DND-41 (cell line): ENCODE measurements around the gene CLRN2.
A peak's percentile ranks its signal among the peaks of the same experiment; 100 is the strongest.

Source experiments
- EZH2 ChIP-seq: IDR thresholded peaks from 3 replicates; pipeline ENCODE4 v1.6.1; 2012; ENCODE audit warnings: borderline replicate concordance, low read depth, mild to moderate bottlenecking, moderate library complexity, low read length, inconsistent platforms; ENCODE audit not compliant: severe bottlenecking
- TF ChIP-seq, protein P1 (sequence below): IDR thresholded peaks from 2 replicates; pipeline ENCODE4 v1.5.1; 2012; ENCODE audit warnings: borderline replicate concordance, low read length, moderate library complexity, mild to moderate bottlenecking; ENCODE audit not compliant: poor library complexity, severe bottlenecking; ENCODE audit errors: extremely low read depth

- TF ChIP-seq, protein P1, sequence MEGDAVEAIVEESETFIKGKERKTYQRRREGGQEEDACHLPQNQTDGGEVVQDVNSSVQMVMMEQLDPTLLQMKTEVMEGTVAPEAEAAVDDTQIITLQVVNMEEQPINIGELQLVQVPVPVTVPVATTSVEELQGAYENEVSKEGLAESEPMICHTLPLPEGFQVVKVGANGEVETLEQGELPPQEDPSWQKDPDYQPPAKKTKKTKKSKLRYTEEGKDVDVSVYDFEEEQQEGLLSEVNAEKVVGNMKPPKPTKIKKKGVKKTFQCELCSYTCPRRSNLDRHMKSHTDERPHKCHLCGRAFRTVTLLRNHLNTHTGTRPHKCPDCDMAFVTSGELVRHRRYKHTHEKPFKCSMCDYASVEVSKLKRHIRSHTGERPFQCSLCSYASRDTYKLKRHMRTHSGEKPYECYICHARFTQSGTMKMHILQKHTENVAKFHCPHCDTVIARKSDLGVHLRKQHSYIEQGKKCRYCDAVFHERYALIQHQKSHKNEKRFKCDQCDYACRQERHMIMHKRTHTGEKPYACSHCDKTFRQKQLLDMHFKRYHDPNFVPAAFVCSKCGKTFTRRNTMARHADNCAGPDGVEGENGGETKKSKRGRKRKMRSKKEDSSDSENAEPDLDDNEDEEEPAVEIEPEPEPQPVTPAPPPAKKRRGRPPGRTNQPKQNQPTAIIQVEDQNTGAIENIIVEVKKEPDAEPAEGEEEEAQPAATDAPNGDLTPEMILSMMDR = peak; percentile 20
- TF ChIP-seq EZH2 = no peak
Measured at GRCh38 chr4:17562157-17562556, 47.2 kb downstream of the CLRN2 start.
